A549 (cell line): ENCODE measurements around the gene ANXA5. TPM values are rescaled to one million over a fixed set of nuclear protein-coding genes. Genes with fewer than 3 reads are reported as not detected.

Experiments used
- ATAC-seq, 2 experiments: fragments of 200-7000 bp in 1 of 2; fragments of >200 bp in 1 of 2; cut with Nextera tagmentation in 1 of 2; cut with Tn5 transposase in 1 of 2; 3 replicates each; pipeline versions ENCODE4 v1.8.0 to v1.9.1; 2018 to 2020; ENCODE audit warnings: mild to moderate bottlenecking in 1 of 2, moderate library complexity in 1 of 2
- CTCF ChIA-PET: fragments of 300-600 bp; sonication (Branson Sonifier 250); formaldehyde crosslinking; extraction: SDS; loops from one replicate; lab custom pipeline; 2021; ENCODE audit warnings: antibody characterized with exemption, inconsistent platforms; lab: Yijun Ruan, JAX
- POLR2A ChIA-PET: fragments of 350-600 bp; formaldehyde crosslinking; extraction: SDS; loops from one replicate; lab custom pipeline; 2021; ENCODE audit warnings: antibody characterized with exemption, inconsistent platforms; lab: Yijun Ruan, JAX
- DNase-seq, 2 experiments: peaks; one replicate each; pipeline versions ENCODE4 v3.0.0 to v3.0.0-alpha.2; 2011 to 2016; ENCODE audit warnings: low read depth in 1 of 2, low spot score in 1 of 2
- FAIRE-seq: peaks from 2 replicates; lab custom pipeline; 2011; peaks lifted over from hg19 to GRCh38; lab: Jason Lieb, UNC
- H3K27ac ChIP-seq, 2 experiments: fragments of >200 bp; sonication (Bioruptor Twin); formaldehyde crosslinking; 3 replicates each; pipeline ENCODE4 v1.5.1; 2016 to 2017
- H3K4me1 ChIP-seq: fragments of >200 bp; sonication (Bioruptor Twin); formaldehyde crosslinking; 3 replicates; pipeline ENCODE4 v1.6.1; 2016
- H3K4me2 ChIP-seq: fragments of >200 bp; sonication (Bioruptor Twin); formaldehyde crosslinking; 3 replicates; pipeline ENCODE4 v1.6.1; 2016
- H3K4me3 ChIP-seq: fragments of >200 bp; sonication (Bioruptor Twin); formaldehyde crosslinking; 3 replicates; pipeline ENCODE4 v1.5.1; 2016
- H3K9me3 ChIP-seq: fragments of >200 bp; sonication (Bioruptor Twin); formaldehyde crosslinking; 3 replicates; pipeline ENCODE4 v1.6.1; 2016
- BHLHE40 ChIP-seq: IDR thresholded peaks from 2 replicates; pipeline ENCODE4 v1.6.1; 2012; ENCODE audit warnings: low read depth, low read length, inconsistent platforms
- CBX8 ChIP-seq: fragments of 200-600 bp; sonication (generic); IDR thresholded peaks from 2 replicates; pipeline ENCODE4 v1.6.1; 2016
- CEBPB ChIP-seq, 2 experiments: fragments of >200 bp in 1 of 2; sonication (Bioruptor Twin) in 1 of 2; formaldehyde crosslinking in 1 of 2; IDR thresholded peaks; 2 replicates each; pipeline ENCODE4 v1.6.1; 2012 to 2016
- CHD2 ChIP-seq: fragments of 150-350 bp; IDR thresholded peaks from 2 replicates; pipeline ENCODE4 v1.6.1; 2014; ENCODE audit warnings: low read length; ENCODE audit not compliant: partially characterized antibody
- FOXS1 ChIP-seq: fragments of 250-450 bp; sonication (Bioruptor Pico); IDR thresholded peaks from 2 replicates; pipeline ENCODE4 v1.5.0; 2020; ENCODE audit warnings: mild to moderate bottlenecking, moderate library complexity
- GATA3 ChIP-seq: IDR thresholded peaks from 2 replicates; pipeline ENCODE4 v1.6.1; 2012; ENCODE audit warnings: borderline replicate concordance
- HOXA7 ChIP-seq: fragments of 250-450 bp; sonication (Bioruptor Pico); IDR thresholded peaks from 2 replicates; pipeline ENCODE4 v1.5.0; 2020; ENCODE audit warnings: mild to moderate bottlenecking, moderate library complexity
- HOXB13 ChIP-seq: fragments of 250-450 bp; sonication (Bioruptor Pico); IDR thresholded peaks from 2 replicates; pipeline ENCODE4 v1.5.0; 2020; ENCODE audit warnings: low read depth, mild to moderate bottlenecking, moderate library complexity
- JUN ChIP-seq, 2 experiments: fragments of >200 bp; sonication (Bioruptor Twin); formaldehyde crosslinking; IDR thresholded peaks; 2 replicates in 1 of 2; 3 replicates in 1 of 2; pipeline ENCODE4 v1.6.1; 2016 to 2017
- KDM1A ChIP-seq: fragments of 200-600 bp; sonication (generic); IDR thresholded peaks from 2 replicates; pipeline ENCODE4 v1.6.1; 2016; ENCODE audit warnings: low read depth, mild to moderate bottlenecking
- NFE2L2 ChIP-seq: fragments of 150-350 bp; conservative IDR thresholded peaks from 2 replicates; pipeline ENCODE4 v1.6.1; 2014; ENCODE audit warnings: low read length
- NR3C1 ChIP-seq: fragments of >200 bp; sonication (Bioruptor Twin); formaldehyde crosslinking; IDR thresholded peaks from 3 replicates; pipeline ENCODE4 v1.6.1; 2017
- PHF8 ChIP-seq: fragments of 200-600 bp; sonication (generic); IDR thresholded peaks from 2 replicates; pipeline ENCODE4 v1.6.1; 2016; ENCODE audit warnings: low read depth, mild to moderate bottlenecking, antibody characterized with exemption, moderate library complexity, borderline replicate concordance
- POLR2A ChIP-seq: IDR thresholded peaks from 2 replicates; pipeline ENCODE4 v1.6.1; 2012; ENCODE audit warnings: mild to moderate bottlenecking, low read length
- RAD21 ChIP-seq, 2 experiments: fragments of >200 bp in 1 of 2; sonication (Bioruptor Twin) in 1 of 2; formaldehyde crosslinking in 1 of 2; IDR thresholded peaks in 1 of 2; conservative IDR thresholded peaks in 1 of 2; 2 replicates in 1 of 2; 3 replicates in 1 of 2; pipeline ENCODE4 v1.6.1; 2012 to 2018; ENCODE audit warnings: inconsistent platforms in 1 of 2
- RNF2 ChIP-seq: fragments of 200-600 bp; sonication (generic); IDR thresholded peaks from 2 replicates; pipeline ENCODE4 v1.6.1; 2016; ENCODE audit warnings: low read depth, mild to moderate bottlenecking, antibody characterized with exemption, moderate library complexity, borderline replicate concordance
- SMC3 ChIP-seq: fragments of >200 bp; sonication (Bioruptor Twin); formaldehyde crosslinking; IDR thresholded peaks from 3 replicates; pipeline ENCODE4 v1.6.1; 2018; ENCODE audit warnings: inconsistent platforms
- ZFP36 ChIP-seq: fragments of 450-650 bp; IDR thresholded peaks from 2 replicates; pipeline ENCODE4 v1.6.1; 2014; ENCODE audit warnings: borderline replicate concordance; ENCODE audit not compliant: partially characterized antibody
- ZNF302 ChIP-seq: fragments of 250-450 bp; sonication (Bioruptor Pico); IDR thresholded peaks from 2 replicates; pipeline ENCODE4 v1.9.0; 2021; ENCODE audit warnings: inconsistent platforms, mild to moderate bottlenecking, moderate library complexity
- WGBS: methylation state at CpG from one replicate; pipeline ENCODE4 v1.1.6; 2017; ENCODE audit errors: missing lambda C conversion rate; 5-methylcytosine and 5-hydroxymethylcytosine counted together
- polyA minus RNA-seq: library from RNA; depleted of rRNA, polyadenylated mRNA; stranded (reverse); fragments of >200 nt; gene quantifications from 2 replicates; pipeline ENCODE4 v1.2.3, GENCODE V29; 2011; rRNA and poly(A)+ RNA removed
- polyA plus RNA-seq, 4 experiments: library from polyadenylated mRNA; depleted of rRNA in 3 of 4; stranded (reverse); fragments of >200 nt; fragmentation: RNase III in 1 of 4; extraction: RNeasy Plus Mini Kit Qiagen cat#74134 plus additional on column Dnase treatment in 1 of 4; gene quantifications; 2 replicates in 3 of 4; 3 replicates in 1 of 4; pipeline ENCODE4 v1.2.3, GENCODE V29; 2011 to 2017
- TF ChIP-seq, protein P1 (sequence below): fragments of 250-450 bp; sonication (Bioruptor Pico); IDR thresholded peaks from 2 replicates; pipeline ENCODE4 v1.5.0; 2020; ENCODE audit warnings: low read depth, mild to moderate bottlenecking, moderate library complexity
- TF ChIP-seq, protein P2 (sequence below): fragments of >200 bp; sonication (Bioruptor Twin); formaldehyde crosslinking; IDR thresholded peaks from 3 replicates; pipeline ENCODE4 v1.5.1; 2016
- TF ChIP-seq, protein P3 (sequence below): fragments of >200 bp; sonication (Bioruptor Twin); formaldehyde crosslinking; IDR thresholded peaks from 3 replicates; pipeline ENCODE4 v1.6.1; 2016
- TF ChIP-seq, protein P4 (sequence below): fragments of 200-600 bp; sonication (generic); IDR thresholded peaks from 2 replicates; pipeline ENCODE4 v1.6.1; 2016; ENCODE audit warnings: antibody characterized with exemption, mild to moderate bottlenecking, moderate library complexity
- TF ChIP-seq, protein P5 (sequence below): IDR thresholded peaks from 2 replicates; pipeline ENCODE4 v1.6.1; 2012; ENCODE audit warnings: low read depth, borderline replicate concordance
- TF ChIP-seq, protein P6 (sequence below): IDR thresholded peaks from 2 replicates; pipeline ENCODE4 v1.6.1; 2012

ANXA5 gene
- polyA plus RNA-seq (2011; rRNA removed) (330 and 356 TPM in 2 replicates), polyA plus RNA-seq (2017; fragmentation: RNase III; extraction: RNeasy Plus Mini Kit Qiagen cat#74134 plus additional on column Dnase treatment) (412 to 461 TPM (median 441 TPM) in 3 replicates), polyA minus RNA-seq (87.5 TPM in 2 replicates)
- 117 and 139 TPM in 2 replicates for polyA plus RNA-seq (2012; cell fraction: cytosol; rRNA removed)
- 101 and 102 TPM in 2 replicates for polyA plus RNA-seq (2012; cell fraction: nucleus; rRNA removed)

DNA sequence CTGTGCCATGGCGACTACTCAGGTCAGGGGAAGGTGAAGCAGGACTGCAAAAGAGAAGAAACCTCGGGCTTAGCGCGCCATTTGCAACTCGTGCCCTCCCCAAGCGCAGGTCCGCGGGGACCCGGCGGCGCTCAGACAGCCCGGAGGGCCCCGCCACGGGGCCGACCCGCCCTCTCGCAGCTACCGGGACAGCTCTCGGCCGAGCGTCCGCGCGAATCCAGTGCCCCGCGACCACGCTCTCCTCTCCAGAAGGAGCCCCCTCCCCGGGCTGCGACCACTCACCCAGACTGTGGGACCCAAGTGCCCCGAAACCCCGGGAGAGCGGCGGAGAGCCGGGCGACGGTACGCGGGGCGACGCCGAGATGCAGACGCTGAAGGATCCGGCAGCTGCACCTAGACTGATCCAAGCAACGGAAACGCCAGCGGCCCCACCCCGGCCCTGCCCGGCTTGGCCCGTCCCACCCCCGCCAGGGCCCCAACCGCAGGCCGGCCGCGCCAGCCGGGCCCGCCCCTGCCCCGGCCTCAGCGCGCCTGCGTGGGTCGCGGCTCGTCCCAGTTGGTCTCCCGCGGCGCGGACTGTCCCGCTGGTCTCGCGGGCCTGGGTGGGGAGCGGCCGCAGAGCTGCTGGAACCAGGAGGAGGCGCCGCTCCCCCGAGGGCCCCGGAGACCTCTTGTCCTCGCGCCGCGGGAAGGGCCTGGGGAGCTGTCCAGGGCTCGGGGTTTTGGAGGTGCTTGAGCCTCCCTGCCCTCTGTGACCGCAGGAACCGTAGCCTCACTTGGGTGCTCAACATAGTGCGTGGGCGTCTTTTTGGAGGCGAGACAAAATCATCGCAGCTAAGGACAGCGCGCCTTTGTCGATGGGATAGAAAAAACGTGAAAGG lies at the start of gene ANXA5:
Gene ANXA5, minus strand, starts transcription at position 400 of the 881 bp plus-strand sequence. Its CDS starts 391 bp downstream, at position 9.
- POLR2A ChIA-PET = interaction anchor here (0.5 to 2.2 kb wide), 13 partner anchors 11 to 326 kb away, joined by 3 to 19 read pairs (median 4); partner anchors contain the start of gene EXOSC9
- H3K4me1 ChIP-seq = peaks cover 43% of the 10 kb centered on the region
- CTCF ChIA-PET = interaction anchor here (0.6 to 2.1 kb wide), 19 partner anchors 8 to 541 kb away, joined by 3 to 19 read pairs (median 4); no protein-coding TSS in a partner anchor
- ATAC-seq = peak; percentile 94 to 95
- H3K4me3 ChIP-seq = peak within 1 kb of the TSS; percentile 83
- WGBS = 1% methylated on average over 9 of the region's 91 CpGs
- H3K27ac ChIP-seq = peak within 1 kb of the TSS; percentile 86 to 97
- no peak for FAIRE-seq
- peak; percentile 42 to 81 for DNase-seq
- no peaks in the 10 kb centered on the region for H3K9me3 ChIP-seq
- peak; percentile 34; the same call in 1 of the 2 replicates for TF ChIP-seq PHF8
- no peak for TF ChIP-seq KDM1A
- peak; percentile 35 for TF ChIP-seq CHD2
- TF ChIP-seq, protein P1, sequence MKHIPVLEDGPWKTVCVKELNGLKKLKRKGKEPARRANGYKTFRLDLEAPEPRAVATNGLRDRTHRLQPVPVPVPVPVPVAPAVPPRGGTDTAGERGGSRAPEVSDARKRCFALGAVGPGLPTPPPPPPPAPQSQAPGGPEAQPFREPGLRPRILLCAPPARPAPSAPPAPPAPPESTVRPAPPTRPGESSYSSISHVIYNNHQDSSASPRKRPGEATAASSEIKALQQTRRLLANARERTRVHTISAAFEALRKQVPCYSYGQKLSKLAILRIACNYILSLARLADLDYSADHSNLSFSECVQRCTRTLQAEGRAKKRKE (CRISPR knock-in tag) = no peak
- TF ChIP-seq, protein P2, sequence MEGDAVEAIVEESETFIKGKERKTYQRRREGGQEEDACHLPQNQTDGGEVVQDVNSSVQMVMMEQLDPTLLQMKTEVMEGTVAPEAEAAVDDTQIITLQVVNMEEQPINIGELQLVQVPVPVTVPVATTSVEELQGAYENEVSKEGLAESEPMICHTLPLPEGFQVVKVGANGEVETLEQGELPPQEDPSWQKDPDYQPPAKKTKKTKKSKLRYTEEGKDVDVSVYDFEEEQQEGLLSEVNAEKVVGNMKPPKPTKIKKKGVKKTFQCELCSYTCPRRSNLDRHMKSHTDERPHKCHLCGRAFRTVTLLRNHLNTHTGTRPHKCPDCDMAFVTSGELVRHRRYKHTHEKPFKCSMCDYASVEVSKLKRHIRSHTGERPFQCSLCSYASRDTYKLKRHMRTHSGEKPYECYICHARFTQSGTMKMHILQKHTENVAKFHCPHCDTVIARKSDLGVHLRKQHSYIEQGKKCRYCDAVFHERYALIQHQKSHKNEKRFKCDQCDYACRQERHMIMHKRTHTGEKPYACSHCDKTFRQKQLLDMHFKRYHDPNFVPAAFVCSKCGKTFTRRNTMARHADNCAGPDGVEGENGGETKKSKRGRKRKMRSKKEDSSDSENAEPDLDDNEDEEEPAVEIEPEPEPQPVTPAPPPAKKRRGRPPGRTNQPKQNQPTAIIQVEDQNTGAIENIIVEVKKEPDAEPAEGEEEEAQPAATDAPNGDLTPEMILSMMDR = peak; percentile 41
- TF ChIP-seq CBX8 = no peak
- no peak for TF ChIP-seq RNF2
- TF ChIP-seq, protein P3, sequence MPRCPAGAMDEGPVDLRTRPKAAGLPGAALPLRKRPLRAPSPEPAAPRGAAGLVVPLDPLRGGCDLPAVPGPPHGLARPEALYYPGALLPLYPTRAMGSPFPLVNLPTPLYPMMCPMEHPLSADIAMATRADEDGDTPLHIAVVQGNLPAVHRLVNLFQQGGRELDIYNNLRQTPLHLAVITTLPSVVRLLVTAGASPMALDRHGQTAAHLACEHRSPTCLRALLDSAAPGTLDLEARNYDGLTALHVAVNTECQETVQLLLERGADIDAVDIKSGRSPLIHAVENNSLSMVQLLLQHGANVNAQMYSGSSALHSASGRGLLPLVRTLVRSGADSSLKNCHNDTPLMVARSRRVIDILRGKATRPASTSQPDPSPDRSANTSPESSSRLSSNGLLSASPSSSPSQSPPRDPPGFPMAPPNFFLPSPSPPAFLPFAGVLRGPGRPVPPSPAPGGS = peak; percentile 68; the same call in 2 of the 3 replicates
- no peak for TF ChIP-seq HOXB13 (CRISPR knock-in tag)
- TF ChIP-seq JUN (IDR thresholded peaks at IDR 0.05) = peak; percentile 64 to 85; a peak in 4 of 5 replicates
- TF ChIP-seq, protein P4, sequence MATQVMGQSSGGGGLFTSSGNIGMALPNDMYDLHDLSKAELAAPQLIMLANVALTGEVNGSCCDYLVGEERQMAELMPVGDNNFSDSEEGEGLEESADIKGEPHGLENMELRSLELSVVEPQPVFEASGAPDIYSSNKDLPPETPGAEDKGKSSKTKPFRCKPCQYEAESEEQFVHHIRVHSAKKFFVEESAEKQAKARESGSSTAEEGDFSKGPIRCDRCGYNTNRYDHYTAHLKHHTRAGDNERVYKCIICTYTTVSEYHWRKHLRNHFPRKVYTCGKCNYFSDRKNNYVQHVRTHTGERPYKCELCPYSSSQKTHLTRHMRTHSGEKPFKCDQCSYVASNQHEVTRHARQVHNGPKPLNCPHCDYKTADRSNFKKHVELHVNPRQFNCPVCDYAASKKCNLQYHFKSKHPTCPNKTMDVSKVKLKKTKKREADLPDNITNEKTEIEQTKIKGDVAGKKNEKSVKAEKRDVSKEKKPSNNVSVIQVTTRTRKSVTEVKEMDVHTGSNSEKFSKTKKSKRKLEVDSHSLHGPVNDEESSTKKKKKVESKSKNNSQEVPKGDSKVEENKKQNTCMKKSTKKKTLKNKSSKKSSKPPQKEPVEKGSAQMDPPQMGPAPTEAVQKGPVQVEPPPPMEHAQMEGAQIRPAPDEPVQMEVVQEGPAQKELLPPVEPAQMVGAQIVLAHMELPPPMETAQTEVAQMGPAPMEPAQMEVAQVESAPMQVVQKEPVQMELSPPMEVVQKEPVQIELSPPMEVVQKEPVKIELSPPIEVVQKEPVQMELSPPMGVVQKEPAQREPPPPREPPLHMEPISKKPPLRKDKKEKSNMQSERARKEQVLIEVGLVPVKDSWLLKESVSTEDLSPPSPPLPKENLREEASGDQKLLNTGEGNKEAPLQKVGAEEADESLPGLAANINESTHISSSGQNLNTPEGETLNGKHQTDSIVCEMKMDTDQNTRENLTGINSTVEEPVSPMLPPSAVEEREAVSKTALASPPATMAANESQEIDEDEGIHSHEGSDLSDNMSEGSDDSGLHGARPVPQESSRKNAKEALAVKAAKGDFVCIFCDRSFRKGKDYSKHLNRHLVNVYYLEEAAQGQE = peak; percentile 67
- peak; percentile 64 for TF ChIP-seq POLR2A
- TF ChIP-seq FOXS1 (CRISPR knock-in tag) = no peak
- TF ChIP-seq, protein P5, sequence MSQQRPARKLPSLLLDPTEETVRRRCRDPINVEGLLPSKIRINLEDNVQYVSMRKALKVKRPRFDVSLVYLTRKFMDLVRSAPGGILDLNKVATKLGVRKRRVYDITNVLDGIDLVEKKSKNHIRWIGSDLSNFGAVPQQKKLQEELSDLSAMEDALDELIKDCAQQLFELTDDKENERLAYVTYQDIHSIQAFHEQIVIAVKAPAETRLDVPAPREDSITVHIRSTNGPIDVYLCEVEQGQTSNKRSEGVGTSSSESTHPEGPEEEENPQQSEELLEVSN = peak; percentile 35; the same call in 1 of the 2 replicates
- TF ChIP-seq ZNF302 (CRISPR knock-in tag) = no peak
- TF ChIP-seq HOXA7 = no peak
- peak; percentile 62 for TF ChIP-seq SMC3
- no peak for TF ChIP-seq GATA3
- TF ChIP-seq, protein P6, sequence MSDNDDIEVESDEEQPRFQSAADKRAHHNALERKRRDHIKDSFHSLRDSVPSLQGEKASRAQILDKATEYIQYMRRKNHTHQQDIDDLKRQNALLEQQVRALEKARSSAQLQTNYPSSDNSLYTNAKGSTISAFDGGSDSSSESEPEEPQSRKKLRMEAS = peak; percentile 5; the same call in 1 of the 2 replicates
- TF ChIP-seq ZFP36 = no peak
- TF ChIP-seq NFE2L2 = no peak
- TF ChIP-seq RAD21 (conservative IDR thresholded peaks at IDR 0.05 in 1 of 2, IDR thresholded peaks at IDR 0.05 in 1 of 2) = peak; percentile 45 to 70
- TF ChIP-seq CEBPB (IDR thresholded peaks at IDR 0.05) = no peak
- no peak for TF ChIP-seq NR3C1
- no peak for TF ChIP-seq BHLHE40
- peak within 1 kb of the TSS; percentile 98 for H3K4me2 ChIP-seq
